ENCODE results near the gene TRIM32. TPM values are rescaled to one million over a fixed set of nuclear protein-coding genes. Genes with fewer than 3 reads are reported as not detected.

The TRIM32 gene
- total RNA-seq, 1 donor from 2014 or later: 21.5 TPM

DNA sequence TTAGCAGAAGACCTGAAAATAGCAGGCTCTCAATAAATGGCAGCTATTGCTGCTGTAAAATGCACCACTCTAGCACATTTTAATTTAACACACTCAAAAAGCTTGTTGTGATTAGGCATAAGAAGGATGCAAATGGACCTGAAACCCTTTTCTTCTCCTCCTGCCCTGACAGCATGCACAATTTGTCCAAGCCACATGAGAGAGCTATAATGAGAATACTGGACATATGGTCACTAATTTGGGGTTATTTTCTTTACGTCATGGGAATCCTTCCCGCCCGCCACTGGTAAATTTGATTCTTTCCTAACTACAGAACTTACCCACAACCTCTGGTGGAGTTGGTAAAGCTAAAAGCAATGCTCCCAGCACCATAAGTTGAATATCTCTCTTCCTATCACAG lies 62.1 kb downstream of the TRIM32 start:
- intact Hi-C loops (cut with micrococcal nuclease): no loop called here

DNA sequence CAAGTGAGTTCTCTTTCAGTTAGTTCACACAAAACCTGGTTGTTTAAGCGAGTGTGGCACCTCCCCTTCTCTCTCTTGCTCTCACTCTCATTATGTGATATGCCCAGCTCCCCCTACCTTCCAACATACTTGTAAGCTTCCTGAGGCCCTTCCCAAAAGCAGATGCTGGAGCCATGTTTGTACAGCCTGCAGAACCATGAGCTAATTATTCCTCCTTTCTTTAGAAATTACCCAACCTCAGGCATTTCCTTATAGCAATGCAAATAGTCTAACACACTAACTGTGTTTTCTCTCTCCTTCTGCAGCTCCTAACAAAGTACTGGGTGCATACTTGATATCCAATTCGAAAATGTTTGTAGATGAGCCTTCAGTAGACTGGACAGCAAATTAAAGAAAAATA lies 62.7 kb downstream of the TRIM32 start:
- intact Hi-C loops (cut with micrococcal nuclease): no loop called here

DNA sequence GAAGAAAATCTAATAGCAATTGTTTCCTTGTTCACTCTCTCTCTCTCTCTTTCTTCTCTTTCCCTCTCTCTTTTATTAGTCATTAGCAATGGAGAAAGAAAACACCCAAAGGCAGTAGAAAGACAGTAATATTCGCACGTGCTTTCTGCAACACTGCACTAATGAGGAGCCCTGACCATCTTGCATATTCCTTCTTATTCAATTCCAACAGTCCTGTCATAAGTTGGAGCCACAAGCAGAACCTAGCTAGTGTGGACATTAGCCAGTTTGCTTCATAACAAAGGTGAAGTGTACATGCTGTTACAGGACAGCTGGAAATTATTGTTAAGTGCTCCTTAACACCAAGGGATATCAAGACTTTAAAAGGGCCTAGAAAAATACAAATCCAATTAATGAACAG lies 63.4 kb downstream of the TRIM32 start:
- intact Hi-C loops (cut with micrococcal nuclease): no loop called here
